ENCODE results near the gene MPZL3. TPM values are rescaled to one million over a fixed set of nuclear protein-coding genes. Genes with fewer than 3 reads are reported as not detected.

Gene MPZL3
- total RNA-seq, 1 experiment from 2014 or later, result 16.8 TPM

DNA sequence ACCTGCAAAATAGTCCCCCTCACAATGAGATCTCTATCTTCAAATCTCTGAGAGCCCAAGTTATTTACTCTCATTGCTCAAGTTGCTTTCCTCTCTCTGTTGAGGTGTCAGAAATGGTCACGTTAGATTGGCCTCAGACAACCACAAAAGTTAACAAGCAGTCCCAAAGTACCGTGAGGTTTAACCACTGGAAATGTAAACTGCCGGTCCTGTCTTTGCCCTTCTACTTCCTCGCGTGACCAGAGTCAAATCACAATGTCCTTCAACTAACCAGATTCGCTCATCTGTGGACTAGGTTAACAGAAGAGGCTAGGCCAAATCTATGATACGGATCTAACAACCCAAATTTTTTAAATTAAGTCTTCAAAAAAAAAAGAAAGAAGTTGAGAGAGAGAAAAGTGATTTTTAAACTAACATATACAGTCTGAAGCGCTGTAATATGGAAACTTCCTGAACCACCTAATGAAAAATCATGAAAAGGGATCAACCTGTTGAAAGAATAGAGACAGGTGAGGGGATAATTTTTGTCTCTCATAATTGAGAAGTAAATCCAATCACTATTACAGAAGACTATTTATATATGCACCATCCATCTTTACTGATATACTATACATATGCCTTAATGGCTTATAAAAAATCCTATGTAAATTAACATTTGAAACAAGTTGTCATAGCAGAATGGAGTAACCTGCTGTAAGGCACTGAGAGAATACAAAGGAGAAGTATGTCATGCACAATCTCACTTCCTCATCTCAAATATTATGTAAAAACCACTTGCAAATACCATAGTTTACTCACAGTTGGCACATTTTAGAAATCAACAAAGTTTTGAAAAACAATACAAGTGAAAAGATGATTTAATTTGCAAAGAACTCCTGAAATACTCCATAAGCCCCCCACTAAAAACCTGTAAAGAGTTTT, 24.0 kb downstream of the MPZL3 start:
- H3K27me3 ChIP-seq (ENCODE audit: insufficient read depth, low read depth), result no peaks in the 10 kb centered on the region
- no peaks in the 10 kb centered on the region for H3K9me2 ChIP-seq (ENCODE audit: insufficient read depth)
- H3K79me2 ChIP-seq (ENCODE audit: low read depth), result no peaks in the 10 kb centered on the region
- H2AFZ ChIP-seq, result no peak overlapping the region
- H4K20me1 ChIP-seq (ENCODE audit: insufficient read depth), result no peaks in the 10 kb centered on the region
- H3K9me3 ChIP-seq (ENCODE audit: insufficient read depth, low read depth), result no peaks in the 10 kb centered on the region
- H3K4me2 ChIP-seq, result no peak overlapping the region
- no peak overlapping the region for H3K27ac ChIP-seq
- intact Hi-C loops (cut with micrococcal nuclease; ENCODE audit: unreplicated experiment), result no loop called here
- no peak overlapping the region for H3K4me3 ChIP-seq
- no TSS peak for BruUV-seq (replicated peaks)
- H3K4me1 ChIP-seq (replicated peaks; ENCODE audit: insufficient read depth), result peaks cover 13% of the 10 kb centered on the region
- peaks cover 15% of the 10 kb centered on the region; the same call in 1 of the 2 replicates for H3K36me3 ChIP-seq (ENCODE audit: low read depth)
- ChIA-PET POLR2A (ENCODE audit: unreplicated experiment) (no interaction called here), CTCF (no interaction called here)
- TF ChIP-seq, protein P1, sequence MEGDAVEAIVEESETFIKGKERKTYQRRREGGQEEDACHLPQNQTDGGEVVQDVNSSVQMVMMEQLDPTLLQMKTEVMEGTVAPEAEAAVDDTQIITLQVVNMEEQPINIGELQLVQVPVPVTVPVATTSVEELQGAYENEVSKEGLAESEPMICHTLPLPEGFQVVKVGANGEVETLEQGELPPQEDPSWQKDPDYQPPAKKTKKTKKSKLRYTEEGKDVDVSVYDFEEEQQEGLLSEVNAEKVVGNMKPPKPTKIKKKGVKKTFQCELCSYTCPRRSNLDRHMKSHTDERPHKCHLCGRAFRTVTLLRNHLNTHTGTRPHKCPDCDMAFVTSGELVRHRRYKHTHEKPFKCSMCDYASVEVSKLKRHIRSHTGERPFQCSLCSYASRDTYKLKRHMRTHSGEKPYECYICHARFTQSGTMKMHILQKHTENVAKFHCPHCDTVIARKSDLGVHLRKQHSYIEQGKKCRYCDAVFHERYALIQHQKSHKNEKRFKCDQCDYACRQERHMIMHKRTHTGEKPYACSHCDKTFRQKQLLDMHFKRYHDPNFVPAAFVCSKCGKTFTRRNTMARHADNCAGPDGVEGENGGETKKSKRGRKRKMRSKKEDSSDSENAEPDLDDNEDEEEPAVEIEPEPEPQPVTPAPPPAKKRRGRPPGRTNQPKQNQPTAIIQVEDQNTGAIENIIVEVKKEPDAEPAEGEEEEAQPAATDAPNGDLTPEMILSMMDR (conservative IDR thresholded peaks at IDR 0.05), result no peak
- no peak for TF ChIP-seq EZH2 (IDR thresholded peaks at IDR 0.05; ENCODE audit: low read depth)
- H3F3A ChIP-seq (ENCODE audit: insufficient read depth, low read depth), result peaks cover 8% of the 10 kb centered on the region
- DNase-seq, result no peak

DNA sequence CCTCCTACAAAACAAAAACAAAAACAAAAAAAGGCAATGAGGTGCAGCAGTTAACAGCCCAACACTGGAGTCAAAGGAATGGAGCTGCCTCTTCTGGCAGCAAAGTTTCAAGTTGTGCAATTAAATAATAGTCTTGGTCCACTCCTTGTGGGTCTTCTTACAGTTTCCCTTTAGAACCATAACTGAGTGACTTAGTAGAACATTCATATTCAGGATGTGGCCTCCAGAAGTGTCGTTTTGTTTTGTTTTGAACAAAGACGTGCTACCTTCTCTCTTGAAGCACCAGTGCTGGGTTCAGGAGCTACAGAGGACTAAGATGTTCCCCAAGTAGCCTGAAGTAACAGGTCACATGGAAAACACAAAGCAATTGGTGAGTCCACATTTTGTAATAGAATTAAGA, 25.4 kb downstream of the MPZL3 start:
- H3K4me2 ChIP-seq, result no peak overlapping the region
- no TSS peak for BruUV-seq (replicated peaks)
- H2AFZ ChIP-seq, result no peak overlapping the region
- TF ChIP-seq EZH2 (IDR thresholded peaks at IDR 0.05; ENCODE audit: low read depth), result no peak
- TF ChIP-seq, protein P1 (conservative IDR thresholded peaks at IDR 0.05), result no peak
- no peak overlapping the region for H3K27ac ChIP-seq
- H3K4me3 ChIP-seq, result no peak overlapping the region
- CTCF ChIA-PET, result no interaction called here
- no peaks in the 10 kb centered on the region for H3K9me2 ChIP-seq (ENCODE audit: insufficient read depth)
- H3K4me1 ChIP-seq (replicated peaks; ENCODE audit: insufficient read depth), result no peaks in the 10 kb centered on the region
- H4K20me1 ChIP-seq (ENCODE audit: insufficient read depth), result no peaks in the 10 kb centered on the region
- intact Hi-C loops (cut with micrococcal nuclease; ENCODE audit: unreplicated experiment), result no loop called here
- H3F3A ChIP-seq (ENCODE audit: insufficient read depth, low read depth), result no peaks in the 10 kb centered on the region
- H3K79me2 ChIP-seq (ENCODE audit: low read depth), result no peaks in the 10 kb centered on the region
- H3K9me3 ChIP-seq (ENCODE audit: insufficient read depth, low read depth), result no peaks in the 10 kb centered on the region
- no peak for DNase-seq
- POLR2A ChIA-PET (ENCODE audit: unreplicated experiment), result no interaction called here
- H3K27me3 ChIP-seq (ENCODE audit: insufficient read depth, low read depth), result no peaks in the 10 kb centered on the region
- peaks cover 13% of the 10 kb centered on the region; the same call in 1 of the 2 replicates for H3K36me3 ChIP-seq (ENCODE audit: low read depth)

GRCh38 chr11:118226296-118226695, 25.9 kb downstream of the MPZL3 start:
- ChIA-PET POLR2A (ENCODE audit: unreplicated experiment) (no interaction called here), CTCF (no interaction called here)
- no peak overlapping the region for H3K4me2 ChIP-seq
- no peaks in the 10 kb centered on the region for H3K79me2 ChIP-seq (ENCODE audit: low read depth)
- no peak overlapping the region for H3K4me3 ChIP-seq
- no peaks in the 10 kb centered on the region for H3K9me3 ChIP-seq (ENCODE audit: insufficient read depth, low read depth)
- H3K4me1 ChIP-seq (replicated peaks; ENCODE audit: insufficient read depth), result no peaks in the 10 kb centered on the region
- no peak overlapping the region for H3K27ac ChIP-seq
- BruUV-seq (replicated peaks), result no TSS peak
- DNase-seq, result no peak
- H3K36me3 ChIP-seq (ENCODE audit: low read depth), result peaks cover 11% of the 10 kb centered on the region; the same call in 1 of the 2 replicates
- H3K9me2 ChIP-seq (ENCODE audit: insufficient read depth), result no peaks in the 10 kb centered on the region
- H3K27me3 ChIP-seq (ENCODE audit: insufficient read depth, low read depth), result no peaks in the 10 kb centered on the region
- H4K20me1 ChIP-seq (ENCODE audit: insufficient read depth), result no peaks in the 10 kb centered on the region
- no peaks in the 10 kb centered on the region for H3F3A ChIP-seq (ENCODE audit: insufficient read depth, low read depth)
- H2AFZ ChIP-seq, result no peak overlapping the region
- intact Hi-C loops (cut with micrococcal nuclease; ENCODE audit: unreplicated experiment), result no loop called here
- TF ChIP-seq EZH2 (IDR thresholded peaks at IDR 0.05; ENCODE audit: low read depth), result no peak
- TF ChIP-seq, protein P1 (conservative IDR thresholded peaks at IDR 0.05), result no peak

All from PC-9 (cell line).